Adrenal gland (tissue), 12 donors: ENCODE measurements around the gene DAPK2. TPM values are rescaled to one million over a fixed set of nuclear protein-coding genes. Genes with fewer than 3 reads are reported as not detected.

Experiments used
- DNase-seq, 7 donors: peaks; one replicate each; pipeline ENCODE4 v3.0.0-alpha.2; 2019 to 2020
- H3K27ac ChIP-seq, 5 donors: fragments of 200-600 bp; sonication (generic) in 4 of 5; 1 replicate in 3 of 5; 2 replicates in 2 of 5; pipeline versions ENCODE4 v1.5.1 to v1.8.0; 2016 to 2020; ENCODE audit warnings: mild to moderate bottlenecking in 1 of 5
- H3K27me3 ChIP-seq: fragments of 200-600 bp; 2 replicates; pipeline ENCODE4 v1.8.0; 2021
- H3K36me3 ChIP-seq, 2 donors: fragments of 200-600 bp; replicated peaks in 1 of 2; 1 replicate in 1 of 2; 2 replicates in 1 of 2; pipeline versions ENCODE4 v1.5.1 to v1.8.0; 2018 to 2022
- H3K4me1 ChIP-seq, 2 donors: fragments of 200-600 bp; replicated peaks in 1 of 2; 1 replicate in 1 of 2; 2 replicates in 1 of 2; pipeline versions ENCODE4 v1.5.1 to v1.8.0; 2018 to 2021
- H3K4me3 ChIP-seq, 4 donors: fragments of 200-600 bp; sonication (generic) in 3 of 4; one replicate each; pipeline ENCODE4 v1.5.1; 2016 to 2018
- H3K9me3 ChIP-seq, 3 donors: fragments of 200-600 bp; sonication (generic) in 1 of 3; replicated peaks in 1 of 3; 1 replicate in 2 of 3; 2 replicates in 1 of 3; pipeline versions ENCODE4 v1.5.1 to v1.8.0; 2016 to 2021
- POLR2A ChIP-seq, 2 donors: fragments of 450-650 bp; IDR thresholded peaks; one replicate each; pipeline ENCODE4 v1.6.1; 2017; ENCODE audit warnings: antibody characterized with exemption in 2 of 2, mild to moderate bottlenecking in 2 of 2, moderate library complexity in 1 of 2
- WGBS, 4 donors: extraction: QIAGEN DNeasy Blood & Tissue Kit in 2 of 4; methylation state at CpG; one replicate each; pipeline versions ENCODE4 v1.1.5 to v1.1.7; 2013 to 2017; 5-methylcytosine and 5-hydroxymethylcytosine counted together
- intact Hi-C, 2 donors: fragments of 100-400 bp; cut with DNase I; formaldehyde crosslinking; loops; one replicate each; pipeline versions ENCODE4 v1.14.1 to v1.15.0; 2022 to 2023
- polyA plus RNA-seq, 3 donors: library from polyadenylated mRNA; stranded (reverse); fragments of 200-250 nt in 2 of 3; fragments of 350-450 nt in 1 of 3; fragmentation: Illumina TruSeq in 1 of 3; extraction: RNeasy Lipid Tissue Mini Kit (QIAGEN cat#74804) in 1 of 3; gene quantifications; one replicate each; pipeline ENCODE4 v1.2.3, GENCODE V29; 2013 to 2014
- total RNA-seq, 9 donors: library from RNA; depleted of rRNA in 4 of 9; stranded (reverse); fragments of >200 nt in 4 of 9; fragments of 120-200 nt in 1 of 9; fragmentation: NEBNext Ultra II Directional in 1 of 9; extraction: Animal tissue kit (Norgen Biotek cat#: 25700) in 1 of 9; gene quantifications; one replicate each; pipeline versions ENCODE4 v1.1.0 to v1.2.4, GENCODE V29; 2013 to 2023
- TF ChIP-seq, protein P1 (sequence below), 6 experiments: fragments of 450-650 bp in 4 of 6; fragments of 200-600 bp in 2 of 6; sonication (generic) in 1 of 6; IDR thresholded peaks; 1 replicate in 5 of 6; 2 replicates in 1 of 6; pipeline versions ENCODE4 v1.5.1 to v1.8.0; 2016 to 2021; ENCODE audit warnings: antibody characterized with exemption in 6 of 6, mild to moderate bottlenecking in 2 of 6, moderate library complexity in 1 of 6
- donor health status: healthy with polysubstance abuse.
- donor health status: Bipolar disorder and iron deficiency.
- donor health status: DM: yes; HTN: yes; CAD: no.
- donor health status: DM: no; HTN: no; CAD: no.
- donor health status: DM: no; HTN: no; CAD: no.
- donor health status: DM: yes; HTN: yes; CAD: no.

DAPK2 gene
- total and polyA plus RNA-seq, 12 donors = 0.97 to 8.7 (median 6.1) TPM

DNA sequence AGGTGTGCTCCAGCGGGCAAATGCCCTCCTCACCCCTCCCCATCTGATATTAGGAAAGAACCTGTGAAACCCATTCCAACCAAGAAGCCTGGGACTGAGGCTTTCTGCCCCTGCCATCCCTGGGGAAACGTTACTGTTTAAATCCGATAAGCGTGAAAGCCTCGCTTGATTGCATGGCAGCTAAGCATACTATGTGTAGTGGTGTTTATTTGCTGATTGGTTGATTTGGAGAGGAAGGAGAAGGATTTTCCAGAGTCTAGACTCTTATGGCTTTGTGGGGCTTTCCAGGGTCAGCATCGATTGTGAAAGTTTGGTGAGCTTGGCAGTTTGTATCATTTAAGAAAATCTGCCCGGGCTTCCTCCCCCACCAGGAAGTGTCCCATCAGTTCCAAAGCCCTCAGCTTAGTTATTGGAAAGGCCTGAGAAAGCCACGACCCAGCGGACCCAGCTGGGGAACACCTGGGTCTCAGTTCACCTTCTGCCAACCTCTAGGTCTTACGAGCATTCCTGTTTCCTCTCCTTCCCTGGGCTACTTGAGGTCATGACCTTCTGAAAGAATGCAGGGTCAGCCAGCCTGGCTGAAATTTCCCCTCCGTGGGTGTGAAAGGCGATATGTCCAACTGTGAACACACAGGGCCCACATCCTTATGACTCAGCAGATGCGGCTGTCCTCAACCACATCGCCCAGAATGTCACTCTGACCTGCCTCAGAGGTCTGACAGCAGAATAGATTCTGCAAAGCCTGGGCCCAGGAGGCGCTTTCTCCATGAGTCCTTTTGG, 149.8 kb downstream of the DAPK2 start:
- TF ChIP-seq, protein P1, sequence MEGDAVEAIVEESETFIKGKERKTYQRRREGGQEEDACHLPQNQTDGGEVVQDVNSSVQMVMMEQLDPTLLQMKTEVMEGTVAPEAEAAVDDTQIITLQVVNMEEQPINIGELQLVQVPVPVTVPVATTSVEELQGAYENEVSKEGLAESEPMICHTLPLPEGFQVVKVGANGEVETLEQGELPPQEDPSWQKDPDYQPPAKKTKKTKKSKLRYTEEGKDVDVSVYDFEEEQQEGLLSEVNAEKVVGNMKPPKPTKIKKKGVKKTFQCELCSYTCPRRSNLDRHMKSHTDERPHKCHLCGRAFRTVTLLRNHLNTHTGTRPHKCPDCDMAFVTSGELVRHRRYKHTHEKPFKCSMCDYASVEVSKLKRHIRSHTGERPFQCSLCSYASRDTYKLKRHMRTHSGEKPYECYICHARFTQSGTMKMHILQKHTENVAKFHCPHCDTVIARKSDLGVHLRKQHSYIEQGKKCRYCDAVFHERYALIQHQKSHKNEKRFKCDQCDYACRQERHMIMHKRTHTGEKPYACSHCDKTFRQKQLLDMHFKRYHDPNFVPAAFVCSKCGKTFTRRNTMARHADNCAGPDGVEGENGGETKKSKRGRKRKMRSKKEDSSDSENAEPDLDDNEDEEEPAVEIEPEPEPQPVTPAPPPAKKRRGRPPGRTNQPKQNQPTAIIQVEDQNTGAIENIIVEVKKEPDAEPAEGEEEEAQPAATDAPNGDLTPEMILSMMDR (IDR thresholded peaks at IDR 0.05) = no peak
- TF ChIP-seq POLR2A (IDR thresholded peaks at IDR 0.05) = no peak
- peak in 6 of 7 donors; percentile 37 to 83 (median 66) for DNase-seq
- no peak overlapping the region for H3K4me3 ChIP-seq
- 49 to 65% (median 58%) methylated on average over 12 to 15 of the region's 15 CpGs for WGBS, 4 donors
- intact Hi-C loops = loop anchor here in 1 of 2 donors (10.0 kb wide), 1 partner anchor 142 kb away; no protein-coding TSS in a partner anchor
- H3K4me1 ChIP-seq = peaks cover 11 to 12% of the 10 kb centered on the region in 2 donors
- H3K9me3 ChIP-seq = no peaks in the 10 kb centered on the region
- no peaks in the 10 kb centered on the region for H3K27me3 ChIP-seq
- H3K27ac ChIP-seq = peak overlapping the region in 2 of 5 donors; percentile 34 to 79
- H3K36me3 ChIP-seq = no peaks in the 10 kb centered on the region

DNA sequence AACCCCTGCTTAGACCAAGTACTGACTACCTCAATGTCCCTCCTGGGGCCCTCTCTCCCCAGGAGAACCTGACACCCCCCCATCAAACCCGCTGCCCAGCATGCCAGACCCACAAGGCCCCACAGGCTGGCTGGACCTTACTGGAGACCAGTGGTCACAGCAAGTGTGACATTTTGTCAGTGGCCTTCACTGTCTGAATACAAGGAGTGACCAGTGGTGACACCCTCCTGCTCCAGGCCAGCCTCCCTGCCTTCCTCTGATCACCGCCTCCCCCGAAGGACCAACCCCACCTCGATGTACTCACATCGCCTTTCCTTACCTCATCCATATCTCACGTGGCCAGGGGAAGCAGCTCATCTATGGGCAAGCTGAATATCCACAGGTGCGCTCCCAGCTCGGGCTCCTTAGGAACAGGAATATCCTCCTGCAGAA, 150.5 kb downstream of the DAPK2 start:
- 60 to 86% (median 83%) methylated on average over 7 to 8 of the region's 8 CpGs for WGBS, 4 donors
- Histone ChIP-seq H3K27me3 (no peaks in the 10 kb centered on the region), H3K4me3 (no peak overlapping the region), H3K9me3 (no peaks in the 10 kb centered on the region), H3K4me1 (peaks cover 11 to 12% of the 10 kb centered on the region in 2 donors), H3K36me3 (no peaks in the 10 kb centered on the region), H3K27ac (peak overlapping the region in 1 of 5 donors; percentile 6)
- no peak for DNase-seq
- intact Hi-C loops = loop anchor here in 1 of 2 donors (10.0 kb wide), 1 partner anchor 141 kb away; no protein-coding TSS in a partner anchor
- TF ChIP-seq, protein P1 (IDR thresholded peaks at IDR 0.05) = no peak
- TF ChIP-seq POLR2A (IDR thresholded peaks at IDR 0.05) = no peak

GRCh38 chr15:63895194-63895593, 151.1 kb downstream of the DAPK2 start:
- H3K36me3 ChIP-seq = no peaks in the 10 kb centered on the region
- no peak for DNase-seq
- WGBS, 4 donors = 69 to 85% (median 82%) methylated on average over 6 of the region's 6 CpGs
- TF ChIP-seq, protein P1 (IDR thresholded peaks at IDR 0.05) = no peak
- TF ChIP-seq POLR2A (IDR thresholded peaks at IDR 0.05) = no peak
- no peaks in the 10 kb centered on the region for H3K27me3 ChIP-seq
- no peaks in the 10 kb centered on the region for H3K9me3 ChIP-seq
- no peak overlapping the region for H3K27ac ChIP-seq
- peaks cover 11 to 12% of the 10 kb centered on the region in 2 donors for H3K4me1 ChIP-seq
- H3K4me3 ChIP-seq = no peak overlapping the region
- intact Hi-C loops = loop anchor here in 1 of 2 donors (10.0 kb wide), 1 partner anchor 140 kb away; no protein-coding TSS in a partner anchor

DNA sequence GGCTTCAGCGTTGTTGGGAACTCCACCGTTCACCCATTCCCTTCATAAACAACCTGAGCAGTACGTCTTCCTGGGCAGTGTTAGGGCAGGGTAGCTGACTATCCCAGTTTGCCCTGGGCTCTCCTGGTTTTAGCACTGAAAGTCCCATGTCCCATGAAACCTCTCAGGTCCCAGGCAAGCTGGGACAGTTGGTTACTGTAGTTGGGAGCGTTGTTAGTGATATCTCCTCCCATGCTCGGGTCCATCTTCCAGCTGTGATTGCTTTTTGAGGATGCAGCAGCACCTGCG, 151.7 kb downstream of the DAPK2 start:
- TF ChIP-seq, protein P1 (IDR thresholded peaks at IDR 0.05) = no peak
- no peak for TF ChIP-seq POLR2A (IDR thresholded peaks at IDR 0.05)
- H3K27ac ChIP-seq = no peak overlapping the region
- no peaks in the 10 kb centered on the region for H3K9me3 ChIP-seq
- H3K4me3 ChIP-seq = no peak overlapping the region
- no peaks in the 10 kb centered on the region for H3K36me3 ChIP-seq
- 90 to 100% (median 97%) methylated on average over 3 to 6 of the region's 6 CpGs for WGBS, 4 donors
- peaks cover 11 to 12% of the 10 kb centered on the region in 2 donors for H3K4me1 ChIP-seq
- DNase-seq = no peak
- intact Hi-C loops = loop anchor here (5.0 to 10.0 kb wide), 2 partner anchors 140 to 142 kb away; no protein-coding TSS in a partner anchor
- no peaks in the 10 kb centered on the region for H3K27me3 ChIP-seq
